Endometrial microvascular endothelial cells (primary cell): ENCODE measurements around the gene BPIFB6. TPM values are rescaled to one million over a fixed set of nuclear protein-coding genes. Genes with fewer than 3 reads are reported as not detected.

ENCODE experiments used
- in situ Hi-C: cut with HindIII; loops from 2 replicates; pipeline ENCODE4 v1.10.0; 2017; ENCODE audit warnings: low sequenced_read_pairs, low pct_unique_long_range_greater_than_20kb; ENCODE audit errors: inconsistent ontology term
- total RNA-seq: library from RNA; depleted of rRNA; stranded (reverse); fragments of >200 nt; gene quantifications from one replicate; pipeline ENCODE4 v1.2.3, GENCODE V29; 2015; ENCODE audit errors: inconsistent ontology term

The BPIFB6 gene
- total RNA-seq, 1 donor from 2014 or later: not detected

GRCh38 chr20:33072362-33072761 is 40.9 kb downstream of the BPIFB6 start:
- in situ Hi-C loops: no loop called here

GRCh38 chr20:33072813-33073212 is 41.4 kb downstream of the BPIFB6 start:
- in situ Hi-C loops: no loop called here

DNA sequence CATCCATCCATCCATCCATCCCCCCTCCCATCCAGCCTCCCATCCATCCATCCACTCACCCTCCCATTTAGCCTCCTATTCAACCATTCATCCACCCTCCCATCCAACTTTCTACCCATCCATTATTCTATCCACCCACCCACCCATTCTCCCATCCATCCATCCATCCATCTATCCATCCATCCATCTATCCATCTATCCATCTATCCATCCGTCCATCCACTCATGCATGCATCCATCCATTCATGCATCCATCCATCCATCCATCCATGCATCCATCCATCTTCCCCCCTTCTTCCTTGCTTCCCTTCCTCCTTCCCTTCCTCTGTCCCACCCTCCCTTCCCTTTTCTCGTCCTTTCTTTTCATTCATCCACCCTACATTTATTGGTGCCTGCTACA is 43.2 kb downstream of the BPIFB6 start:
- in situ Hi-C loops: no loop called here

DNA sequence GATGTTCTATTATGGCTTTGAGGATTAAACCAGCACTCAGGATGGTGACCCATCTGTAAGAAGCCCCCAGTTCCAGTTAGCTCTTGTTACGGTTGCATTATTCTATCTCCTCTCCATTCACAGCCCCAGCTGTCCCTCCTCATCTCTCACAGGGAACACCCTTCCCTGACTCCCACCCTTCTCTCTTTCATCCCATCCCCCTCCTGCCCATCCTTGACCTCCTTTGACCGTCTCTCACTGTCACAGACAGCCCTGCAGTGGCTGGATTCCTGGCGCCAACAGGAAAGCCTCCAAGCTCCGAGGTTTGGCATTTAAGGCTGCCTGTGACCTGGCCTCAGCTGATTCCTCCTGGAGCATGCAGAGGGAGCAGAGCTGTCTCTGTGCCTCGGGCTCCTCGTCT is 43.8 kb downstream of the BPIFB6 start:
- in situ Hi-C loops: no loop called here

DNA sequence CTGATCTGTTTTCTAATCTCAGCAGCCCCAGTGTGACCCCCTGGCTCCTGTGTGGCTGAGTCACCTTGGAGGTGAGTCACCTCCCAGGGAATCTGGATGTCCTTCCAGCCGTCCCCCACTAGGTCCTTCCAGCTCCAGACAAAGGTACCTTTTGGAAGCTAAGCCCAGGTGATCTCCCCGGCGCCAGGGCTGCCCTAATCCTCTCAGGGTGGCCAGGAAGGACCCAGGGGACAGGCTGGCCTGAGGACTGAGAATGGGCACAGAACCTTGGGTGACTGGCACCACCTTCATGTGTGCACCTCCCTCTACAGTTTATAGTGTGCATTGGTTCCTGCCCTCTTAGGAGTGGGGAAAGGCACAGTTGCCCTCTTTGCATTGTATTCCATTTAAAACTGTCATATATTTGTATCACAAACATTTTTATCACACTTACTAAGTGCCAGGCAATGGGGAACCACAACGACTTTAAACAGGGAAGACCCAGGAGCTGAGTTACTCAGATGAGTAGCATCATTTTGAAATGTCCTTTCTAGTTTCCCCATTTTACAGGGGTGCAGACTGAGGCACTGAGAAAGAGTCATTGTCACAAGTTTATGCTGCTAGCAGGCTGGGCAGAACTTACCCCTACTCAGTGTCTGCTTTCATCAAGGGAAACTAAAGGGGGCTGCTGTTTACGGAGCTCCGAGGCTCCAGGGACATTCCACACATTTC is 45.4 kb downstream of the BPIFB6 start:
- in situ Hi-C loops: no loop called here

DNA sequence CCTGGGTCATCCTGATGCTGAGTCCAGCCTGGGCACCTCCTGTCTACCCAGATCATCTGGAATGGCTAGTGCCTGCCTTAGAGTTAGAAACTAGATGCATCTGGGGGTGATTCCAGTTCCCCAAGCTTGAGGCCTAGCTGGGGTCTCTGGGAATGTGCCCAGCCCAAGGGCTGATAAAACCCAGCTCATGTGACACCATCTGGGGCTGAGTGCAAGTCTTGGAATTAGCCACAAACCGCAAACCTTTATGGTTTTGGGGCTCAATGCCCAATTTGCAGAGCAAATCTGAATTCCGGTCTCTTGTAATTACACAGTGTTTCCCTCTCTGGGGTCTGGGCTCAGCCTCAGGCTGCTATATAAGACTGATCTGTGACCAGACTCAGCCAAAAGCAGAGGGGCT is 47.8 kb downstream of the BPIFB6 start, which contains the start of gene BPIFB4:
Gene BPIFB4, plus strand, starts transcription at position 385 of the 400 bp plus-strand sequence. CDS start 1,884 bp downstream, outside the sequence.
- in situ Hi-C loops: no loop called here

GRCh38 chr20:33081411-33082154 is 50.1 kb downstream of the BPIFB6 start:
- in situ Hi-C loops: no loop called here

GRCh38 chr20:33082546-33082945 is 51.1 kb downstream of the BPIFB6 start:
- in situ Hi-C loops: no loop called here

GRCh38 chr20:33083544-33084340 is 52.3 kb downstream of the BPIFB6 start:
- in situ Hi-C loops: no loop called here

DNA sequence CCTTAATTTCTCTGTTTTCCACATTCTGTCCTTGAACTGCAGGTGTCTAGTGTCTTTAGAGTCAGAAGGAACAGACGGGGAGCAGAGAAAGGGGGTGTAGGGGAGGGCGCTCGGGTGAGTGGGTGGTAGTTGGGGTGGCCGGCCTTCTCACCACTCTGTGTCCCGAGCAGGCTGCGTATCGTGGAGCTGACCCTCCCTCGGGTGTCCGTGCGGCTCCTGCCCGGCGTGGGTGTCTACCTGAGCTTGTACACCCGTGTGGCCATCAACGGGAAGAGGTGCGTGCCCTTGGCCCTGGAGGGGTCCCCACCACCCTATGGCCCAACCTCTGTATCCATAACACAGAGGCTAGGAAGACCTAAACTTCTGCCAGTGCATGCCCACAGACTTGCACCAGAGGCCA is 53.3 kb downstream of the BPIFB6 start:
- in situ Hi-C loops: no loop called here

- in situ Hi-C loops: no loop called here
Observed at GRCh38 chr20:33086052-33086722, 54.7 kb downstream of the BPIFB6 start.

- in situ Hi-C loops: no loop called here
Observed at GRCh38 chr20:33091147-33091546, 59.7 kb downstream of the BPIFB6 start.

DNA sequence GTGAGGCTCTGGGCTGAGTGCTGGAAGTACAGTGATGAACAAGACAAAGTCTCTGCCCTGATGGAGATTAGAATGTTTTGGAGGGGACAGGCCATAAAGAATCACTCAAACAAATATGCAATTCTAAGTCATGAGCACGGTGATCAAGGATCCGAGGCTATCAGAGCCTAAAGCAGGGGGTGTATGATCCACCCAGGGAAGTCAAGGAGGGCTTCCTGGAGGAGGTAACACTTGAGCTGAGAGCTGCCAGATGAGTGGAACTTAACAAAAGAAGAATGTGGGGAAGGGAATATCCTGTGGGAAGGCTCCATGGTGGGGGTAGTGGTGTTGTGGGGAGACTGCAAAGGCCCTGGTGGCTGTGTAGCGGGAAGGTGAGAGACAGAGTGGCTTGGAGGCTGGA is 60.2 kb downstream of the BPIFB6 start:
- in situ Hi-C loops: no loop called here

GRCh38 chr20:33092361-33092760 is 60.9 kb downstream of the BPIFB6 start:
- in situ Hi-C loops: no loop called here

DNA sequence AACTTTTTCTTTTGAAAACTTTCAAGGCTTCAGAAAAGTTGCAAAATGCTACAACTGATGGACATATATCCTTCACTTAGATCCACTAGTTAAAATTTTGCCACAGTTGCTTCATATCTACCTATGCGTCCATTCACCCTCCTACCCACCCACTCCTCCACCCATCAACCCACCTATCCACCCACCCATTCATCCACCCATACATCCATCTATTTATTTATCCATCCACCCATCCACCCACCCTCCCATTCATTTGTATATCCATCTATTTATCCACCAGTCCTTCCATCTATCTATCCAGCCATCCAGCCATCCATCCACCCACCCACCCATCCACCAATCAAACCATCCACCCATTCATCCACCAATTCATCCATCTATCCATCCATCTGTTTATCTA is 61.6 kb downstream of the BPIFB6 start:
- in situ Hi-C loops: no loop called here

GRCh38 chr20:33093582-33093981 is 62.1 kb downstream of the BPIFB6 start:
- in situ Hi-C loops: no loop called here
